COR-L47 (cell line): ENCODE measurements around the gene PTGES.
"Not testable (repeated sequence)": the region's sequence is repeated elsewhere in the genome, so short reads cannot be mapped to it uniquely, and the experiment has no call there.

ENCODE experiments used
- DNase-seq: peaks from one replicate; lab custom pipeline; 2025; lab: John Stamatoyannopoulos, UW

Gene PTGES

DNA sequence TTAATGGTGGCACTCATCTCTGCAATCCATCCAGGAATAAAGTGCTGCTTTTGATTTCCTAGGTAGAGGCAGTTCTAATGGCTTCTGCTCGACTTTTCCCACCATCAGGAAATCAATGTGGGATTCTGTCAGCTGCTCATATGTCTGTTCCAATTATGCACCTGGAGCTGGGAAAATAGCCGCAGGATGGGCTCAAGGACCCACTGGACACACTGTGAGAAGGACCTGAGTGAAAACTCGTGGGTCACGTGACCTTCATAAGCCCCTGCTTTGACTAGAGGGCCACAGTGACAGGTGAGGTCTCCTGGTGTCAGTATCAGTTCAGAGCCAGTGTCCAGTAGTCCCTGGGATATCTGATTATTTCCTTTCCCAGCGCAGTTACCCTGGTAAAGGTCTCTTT, 17.9 kb upstream of the PTGES start:
- DNase-seq: no peak

DNA sequence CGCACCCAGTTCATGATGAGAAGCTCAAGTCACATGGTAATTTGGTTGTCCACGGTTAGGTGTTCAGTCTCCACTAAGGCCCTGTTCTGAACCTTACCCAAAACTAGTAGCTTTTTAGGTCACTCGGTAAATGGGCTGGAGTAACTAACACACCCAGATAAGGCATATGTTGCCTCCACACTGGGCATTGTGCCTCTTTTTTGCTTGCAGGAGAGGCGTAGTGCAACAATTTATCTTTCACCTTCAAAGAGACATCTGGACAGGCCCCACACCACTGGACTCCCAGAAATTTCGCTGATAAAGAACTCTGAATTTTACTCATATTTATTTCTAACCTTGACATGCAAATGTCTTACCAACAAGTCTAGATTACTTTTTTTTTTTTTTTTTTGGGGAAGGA, 16.8 kb upstream of the PTGES start:
- DNase-seq: no peak

DNA sequence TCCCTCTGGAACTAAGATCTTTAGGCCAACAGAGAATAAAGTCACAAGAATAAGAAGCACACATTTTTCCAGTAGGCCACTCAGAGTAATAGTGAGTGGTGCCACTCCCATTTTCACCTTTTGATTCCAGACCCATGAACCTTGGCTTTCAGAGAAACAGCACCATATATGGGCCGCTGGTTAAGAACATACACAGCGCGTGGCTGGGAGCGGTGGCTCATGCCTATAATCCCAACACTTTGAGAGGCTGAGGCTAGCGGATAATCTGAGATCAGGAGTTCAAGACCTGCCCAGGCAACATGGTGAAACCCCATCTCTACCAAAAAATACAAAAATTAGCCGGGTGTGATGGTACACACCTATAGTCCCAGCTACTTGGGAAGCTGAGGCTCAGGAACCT, 15.6 kb upstream of the PTGES start:
- no peak for DNase-seq

DNA sequence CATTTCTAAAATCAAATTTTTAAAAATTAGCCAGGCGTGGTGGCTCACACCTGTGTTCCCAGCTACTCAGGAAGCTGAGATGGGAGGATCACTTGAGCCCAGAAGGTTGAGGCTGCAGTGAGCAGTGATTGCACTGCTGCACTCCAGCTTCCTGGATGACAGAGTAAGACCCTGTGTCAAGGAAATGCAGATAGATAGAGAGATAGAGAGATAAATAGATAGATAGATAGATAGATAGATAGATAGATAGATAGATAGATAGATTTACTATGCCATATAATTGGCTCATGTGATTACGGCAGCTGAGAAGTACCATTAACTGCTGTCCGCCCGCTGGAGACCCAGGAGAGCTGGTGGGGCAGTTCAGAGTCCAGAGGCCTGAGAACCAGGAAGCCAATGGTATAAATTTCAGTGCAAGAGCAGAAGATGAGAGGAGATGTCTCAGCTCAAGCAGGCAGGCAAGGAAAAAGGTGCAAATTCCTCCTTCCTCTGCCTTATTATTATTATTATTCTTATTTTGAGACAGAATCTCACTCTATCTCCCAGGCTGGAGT, 13.0 kb upstream of the PTGES start:
- no peak for DNase-seq

DNA sequence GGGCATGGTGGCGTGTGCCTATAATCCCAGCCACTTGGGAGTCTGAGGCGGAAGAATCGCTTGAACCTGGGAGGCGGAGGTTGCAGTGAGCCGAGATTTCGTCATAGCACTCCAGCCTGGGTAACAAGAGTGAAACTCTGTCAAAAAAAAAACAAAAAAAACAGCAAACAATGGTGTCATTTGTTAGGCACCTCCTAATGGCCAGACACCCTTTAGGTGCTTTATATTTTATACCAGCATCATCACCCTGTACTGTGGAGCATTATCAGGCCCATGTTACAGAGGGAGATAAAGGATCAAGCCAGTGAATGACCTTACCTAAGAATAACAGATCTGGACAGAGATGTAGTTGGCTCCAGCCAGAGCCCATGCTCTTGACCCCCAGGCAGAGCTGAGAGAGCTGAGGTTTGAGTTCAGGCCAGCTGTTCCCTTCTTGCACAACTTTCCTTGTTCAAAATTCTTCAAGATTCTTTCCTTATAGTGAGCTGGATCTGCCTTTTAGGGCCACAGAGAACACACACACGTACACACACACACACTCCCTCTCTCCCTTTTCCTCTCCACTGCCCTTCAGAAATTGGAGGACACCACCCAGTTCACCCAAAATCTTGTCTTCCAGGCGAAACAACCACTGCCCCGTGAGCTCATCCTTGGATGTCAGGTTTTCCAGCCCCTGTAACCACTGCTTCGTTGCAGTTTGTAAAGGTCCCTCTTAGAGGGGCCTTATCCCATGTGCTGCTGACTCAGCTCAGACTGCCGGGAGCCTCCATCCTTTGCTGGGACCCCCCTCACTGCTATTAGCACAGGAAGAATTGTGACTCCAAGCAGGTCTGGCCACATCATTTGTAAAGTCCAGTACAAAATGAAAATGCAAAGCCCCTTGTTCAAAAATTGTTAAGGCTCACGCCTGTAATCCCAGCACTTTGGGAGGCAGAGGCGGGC, 10.4 kb upstream of the PTGES start:
- no peak for DNase-seq

DNA sequence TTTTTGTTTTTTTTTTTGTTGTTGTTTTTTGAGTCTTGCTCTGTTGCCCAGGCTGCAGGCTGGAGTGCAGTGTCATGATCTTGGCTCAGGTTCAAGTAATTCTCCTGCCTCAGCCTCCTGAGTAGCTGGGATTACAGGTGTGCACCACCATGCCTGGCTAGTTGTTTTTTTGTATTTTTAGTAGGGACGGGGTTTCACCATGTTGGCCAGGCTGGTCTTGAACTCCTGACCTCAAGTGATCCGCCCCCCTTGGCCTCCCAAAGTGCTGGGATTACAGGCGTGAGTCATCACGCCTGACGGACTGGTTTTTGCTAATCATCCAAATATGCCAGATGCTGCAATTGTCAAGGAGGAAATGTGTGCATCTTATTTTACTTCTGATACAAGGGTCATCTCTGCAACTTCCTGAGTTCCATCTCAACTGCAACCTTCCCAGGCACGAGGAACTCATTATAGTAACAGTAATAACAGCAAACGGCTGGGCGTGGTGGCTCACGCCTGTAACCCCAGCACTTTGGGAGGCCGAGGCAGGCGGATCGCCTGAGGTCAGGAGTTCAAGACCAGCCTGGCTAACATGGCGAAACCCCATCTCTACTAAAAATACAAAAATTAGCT, 9.6 kb upstream of the PTGES start:
- DNase-seq: not testable (repeated sequence)

DNA sequence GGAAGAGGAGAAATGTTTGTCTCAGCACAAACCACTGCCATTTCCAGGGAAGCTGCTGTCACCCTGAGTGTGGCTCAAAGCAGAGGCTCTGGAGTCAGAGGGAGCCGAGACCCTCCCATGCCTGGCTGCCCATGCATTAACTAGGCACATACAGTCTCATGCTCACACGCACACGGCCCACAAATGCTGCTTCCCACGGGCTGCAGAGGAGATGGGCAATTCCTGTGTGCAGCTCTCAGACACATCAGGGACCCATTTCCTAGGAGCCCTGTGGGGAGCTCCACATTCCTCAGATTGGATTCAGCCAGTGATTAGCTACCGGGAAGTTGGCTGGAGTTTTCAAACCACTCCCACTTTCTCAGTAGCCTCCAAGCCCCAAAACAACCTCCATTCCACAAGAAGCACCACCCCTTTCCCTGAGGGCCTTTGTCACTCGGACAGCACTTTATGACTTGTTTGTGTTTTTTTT, 9.1 kb upstream of the PTGES start:
- no peak for DNase-seq

DNA sequence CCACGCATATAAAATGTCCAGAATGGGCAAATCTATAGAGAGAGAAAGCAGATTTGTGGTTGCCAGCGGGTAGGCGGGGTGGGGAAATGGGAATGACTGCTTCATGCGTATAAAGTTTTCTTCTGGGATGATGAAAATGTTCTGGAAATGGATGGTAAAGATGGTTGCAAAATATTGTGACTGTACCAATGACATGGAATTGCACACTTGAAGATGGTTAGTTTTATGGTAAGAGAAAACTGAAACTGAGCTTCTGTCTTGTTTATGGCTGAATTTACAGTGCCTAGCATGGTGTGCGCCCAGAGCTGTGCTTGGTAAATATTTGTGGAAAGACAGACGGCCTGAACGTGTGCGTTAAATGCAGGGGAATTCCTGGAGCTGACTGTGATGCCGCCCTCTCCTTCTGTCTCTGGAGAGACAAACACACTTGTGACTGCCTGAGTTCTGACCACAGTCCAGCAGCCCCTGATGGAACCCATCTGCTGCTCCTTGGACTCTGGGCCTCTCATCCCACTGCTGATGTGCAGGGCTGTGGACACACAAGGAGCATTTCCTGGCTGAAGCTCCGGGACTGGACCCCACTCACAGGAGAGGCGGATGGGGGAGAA, 8.6 kb upstream of the PTGES start:
- no peak for DNase-seq

DNA sequence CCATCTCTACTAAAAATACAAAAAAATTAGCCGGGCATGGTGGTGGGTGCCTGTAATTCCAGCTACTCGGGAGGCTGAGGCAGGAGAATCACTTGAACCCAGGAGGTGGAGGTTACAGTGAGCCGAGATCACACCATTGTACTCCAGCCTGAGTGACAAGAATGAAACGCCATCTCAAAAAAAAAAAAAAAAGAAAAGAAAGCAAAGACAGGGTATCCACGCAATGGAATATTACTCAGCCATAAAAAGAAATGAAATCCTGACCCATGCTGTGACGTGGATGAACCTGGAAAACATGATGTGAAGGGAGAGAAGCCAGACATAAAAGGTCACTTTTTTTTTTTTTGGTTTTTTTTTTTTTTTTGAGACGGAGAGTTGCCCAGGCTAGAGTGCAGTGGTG, 7.9 kb upstream of the PTGES start:
- not testable (repeated sequence) for DNase-seq

DNA sequence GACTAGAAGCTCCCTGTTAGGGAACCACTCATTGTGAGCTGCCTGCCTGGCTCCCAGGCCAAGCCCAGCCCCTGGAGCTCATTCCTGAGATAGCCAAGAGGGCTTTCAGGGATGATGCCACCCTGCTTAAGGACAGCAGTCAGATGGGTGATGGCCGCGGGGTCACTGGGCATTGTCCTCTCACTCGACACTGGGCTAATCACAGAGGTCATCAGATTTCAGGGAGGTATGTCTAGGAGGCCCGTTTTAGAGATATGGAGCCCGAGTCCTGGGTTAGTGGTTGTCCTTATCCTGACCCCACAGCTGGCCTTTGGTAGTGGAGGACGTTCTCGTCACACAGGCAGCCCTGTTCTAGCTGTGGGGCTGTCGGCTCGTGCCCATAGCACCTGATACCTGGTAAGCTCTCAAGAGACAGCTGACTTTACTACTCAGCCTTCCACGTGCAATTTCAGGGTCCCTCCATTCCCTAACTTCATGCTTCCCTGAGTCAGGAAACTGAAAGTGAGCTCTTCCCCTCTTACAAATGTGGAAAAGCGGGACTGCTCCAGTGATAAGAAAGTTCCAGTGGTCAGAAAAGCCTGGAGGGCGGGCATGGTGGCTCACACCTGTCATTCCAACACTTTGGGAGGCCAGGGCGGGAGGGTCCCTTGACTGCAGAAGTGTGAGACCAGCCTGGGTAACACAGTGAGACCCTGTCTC, 7.1 kb upstream of the PTGES start:
- DNase-seq: no peak

DNA sequence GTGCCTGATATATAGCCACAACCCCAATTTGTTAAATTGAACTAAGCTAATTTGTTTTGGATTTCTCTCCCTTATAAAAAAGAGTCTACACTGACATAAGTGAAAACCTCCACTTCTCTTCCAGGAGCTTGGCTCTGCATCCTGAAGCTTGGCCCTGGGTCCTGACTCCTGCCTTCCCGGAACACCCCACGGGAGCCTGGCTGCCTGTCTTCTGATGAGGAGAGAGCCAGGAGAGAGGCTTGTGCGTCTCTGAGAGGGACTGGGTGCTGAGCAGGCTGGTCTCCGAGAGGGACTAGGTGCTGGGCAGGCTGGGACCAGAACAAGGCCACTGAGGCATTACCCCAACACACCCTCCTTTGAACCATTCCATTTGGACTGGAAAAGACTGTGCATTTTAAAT, 6.5 kb upstream of the PTGES start:
- no peak for DNase-seq

DNA sequence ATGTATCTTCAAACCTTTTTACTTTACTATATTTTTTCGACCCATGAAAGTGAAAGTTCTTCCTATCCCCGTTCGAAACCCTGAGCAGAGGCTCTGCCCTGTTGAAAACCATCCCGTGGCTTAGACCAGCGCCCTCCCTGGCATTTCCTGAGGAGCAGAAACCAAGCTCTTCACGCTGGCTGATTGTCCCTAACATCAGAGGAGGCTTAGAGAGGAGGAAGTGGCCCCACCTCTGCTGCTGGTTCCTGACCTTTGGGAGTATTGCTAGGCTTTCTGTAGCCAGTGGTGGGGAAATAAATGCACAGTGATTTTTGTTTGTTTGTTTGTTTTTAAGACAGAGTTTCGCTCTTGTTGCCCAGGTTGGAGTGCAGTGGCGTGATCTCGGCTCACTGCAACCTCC, 4.2 kb upstream of the PTGES start:
- DNase-seq: no peak

DNA sequence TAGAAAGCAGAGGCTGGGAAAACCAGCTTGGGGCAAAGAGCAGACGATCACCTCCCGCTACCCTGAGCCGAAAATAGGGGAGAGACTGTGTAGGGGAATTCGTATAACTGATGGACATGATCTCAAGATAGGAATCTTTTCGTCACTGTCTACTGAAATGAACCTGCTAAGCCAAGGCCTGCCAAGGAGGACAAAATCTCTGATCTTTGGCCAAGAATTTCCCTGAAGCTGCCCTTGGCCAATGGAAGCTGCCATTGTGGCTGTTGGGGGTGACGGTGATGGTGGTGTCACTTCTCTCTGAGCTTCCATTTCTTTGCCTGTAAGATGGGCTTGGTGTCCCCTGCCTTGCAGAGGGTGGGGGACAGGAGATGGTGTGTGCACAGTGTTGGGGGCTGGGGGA, 3.3 kb upstream of the PTGES start:
- no peak for DNase-seq

DNA sequence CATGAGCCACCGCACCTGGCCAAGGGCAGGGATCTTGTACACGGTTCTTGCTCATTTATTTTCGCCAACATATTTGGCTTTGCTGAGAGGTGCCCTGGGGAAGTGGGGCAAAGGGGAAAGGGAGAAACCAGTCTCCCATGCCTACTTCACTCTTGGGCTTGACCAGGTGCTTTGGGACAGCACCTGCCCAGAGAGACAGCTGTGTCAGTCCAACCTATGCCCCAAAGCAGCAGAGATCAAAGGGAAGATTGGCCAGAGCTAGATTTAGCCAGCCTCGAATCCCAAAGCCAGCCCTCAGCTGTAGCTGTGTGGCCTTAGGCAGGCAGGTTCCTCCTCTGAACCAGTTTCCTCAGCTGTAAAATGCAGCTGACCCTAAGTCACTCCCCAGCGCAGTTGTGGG, 2.3 kb upstream of the PTGES start:
- no peak for DNase-seq

DNA sequence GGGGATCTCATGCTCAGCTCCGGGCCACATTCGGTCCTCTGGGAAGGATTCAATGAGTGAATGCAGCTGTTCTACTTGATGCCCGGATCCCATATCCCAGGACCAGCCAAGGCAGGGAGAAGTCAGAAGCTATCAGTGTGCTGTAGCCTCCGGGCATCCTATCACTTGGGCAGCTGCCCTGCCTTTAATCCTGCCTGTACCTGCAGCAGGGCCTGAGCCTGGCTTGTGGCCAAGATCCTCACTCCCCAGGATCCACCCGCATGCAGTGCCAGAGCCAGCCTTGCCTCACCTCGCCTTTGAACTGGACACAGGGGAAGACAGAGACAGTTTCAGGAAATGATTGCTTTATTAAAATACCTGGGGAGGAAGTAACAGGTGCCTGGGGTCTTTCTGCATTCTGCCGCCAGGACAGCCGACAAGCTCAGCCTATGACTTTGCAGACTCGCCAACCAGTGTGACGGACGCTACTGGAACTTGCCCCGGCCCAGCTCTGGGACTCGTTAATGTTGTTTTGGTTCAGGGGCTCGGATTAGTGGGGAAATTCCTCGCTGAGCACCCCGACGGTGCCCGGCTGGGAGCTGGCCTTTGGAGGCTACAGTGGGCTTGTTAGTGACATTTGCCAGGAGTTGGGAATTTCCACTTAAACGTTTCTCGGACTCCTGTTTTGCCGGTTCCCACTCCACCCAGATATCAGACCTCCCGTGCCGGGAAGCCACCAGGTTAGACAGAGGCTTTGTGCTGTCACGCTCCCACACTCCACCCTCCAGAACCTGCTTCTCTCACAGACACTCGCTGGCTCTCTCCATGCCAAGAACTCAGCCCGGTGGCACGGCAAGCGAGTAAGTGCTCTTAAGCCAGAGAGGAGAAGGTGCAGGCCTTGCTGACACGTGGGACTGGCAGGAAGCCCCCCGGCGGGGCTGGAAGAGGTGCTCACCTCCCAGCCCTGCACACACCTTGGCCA, 721 bp downstream of the PTGES start:
- peak; percentile 77 for DNase-seq

DNA sequence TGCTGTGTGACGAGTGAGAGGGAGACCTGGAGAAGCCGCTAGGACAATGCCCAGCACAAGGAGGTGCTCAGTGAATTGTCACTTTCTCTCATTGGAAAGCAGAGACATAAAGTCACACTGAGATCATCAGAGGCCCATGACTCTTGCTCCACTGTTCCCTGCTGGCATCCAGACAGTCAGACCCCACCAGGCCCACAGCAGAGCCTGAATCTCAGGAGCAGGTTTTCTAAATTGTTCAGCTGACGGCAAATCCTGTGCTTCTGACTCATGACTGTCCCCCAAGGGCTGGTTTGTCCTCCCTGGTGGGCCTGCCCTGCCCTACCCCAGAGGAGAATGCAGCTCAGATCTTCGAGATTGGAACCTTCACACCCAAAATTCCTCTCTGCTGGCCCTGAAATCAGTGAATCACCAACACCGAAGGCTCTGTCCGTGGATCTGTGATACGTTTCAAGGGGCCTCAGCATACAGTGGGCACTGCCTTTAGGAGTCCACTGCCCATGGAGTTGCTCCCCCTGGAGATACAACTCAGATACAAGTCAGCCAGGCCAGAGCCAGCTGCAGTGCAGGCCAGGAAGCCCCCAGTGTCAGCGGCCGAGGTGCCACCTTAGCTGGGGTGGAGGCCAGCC, 2.7 kb downstream of the PTGES start:
- no peak for DNase-seq

DNA sequence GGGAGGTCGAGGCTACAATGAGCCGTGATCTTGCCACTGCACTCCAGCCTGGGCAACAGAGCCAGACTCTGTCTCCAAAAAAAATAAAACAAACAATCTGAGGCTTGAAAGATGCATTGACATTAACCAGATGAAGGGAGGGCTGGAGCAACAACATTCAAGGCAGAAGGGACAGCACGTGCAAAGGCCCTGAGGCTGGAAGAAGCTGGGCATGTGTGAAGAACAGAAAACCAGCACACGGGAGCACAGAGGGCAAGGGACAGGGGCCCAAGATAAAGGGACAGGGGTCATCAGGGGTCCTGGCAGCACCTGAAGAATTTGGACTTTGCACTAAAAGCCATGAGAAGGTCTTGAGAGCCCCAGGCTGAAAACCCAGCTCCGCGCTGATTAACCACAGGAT, 3.3 kb downstream of the PTGES start:
- DNase-seq: no peak

DNA sequence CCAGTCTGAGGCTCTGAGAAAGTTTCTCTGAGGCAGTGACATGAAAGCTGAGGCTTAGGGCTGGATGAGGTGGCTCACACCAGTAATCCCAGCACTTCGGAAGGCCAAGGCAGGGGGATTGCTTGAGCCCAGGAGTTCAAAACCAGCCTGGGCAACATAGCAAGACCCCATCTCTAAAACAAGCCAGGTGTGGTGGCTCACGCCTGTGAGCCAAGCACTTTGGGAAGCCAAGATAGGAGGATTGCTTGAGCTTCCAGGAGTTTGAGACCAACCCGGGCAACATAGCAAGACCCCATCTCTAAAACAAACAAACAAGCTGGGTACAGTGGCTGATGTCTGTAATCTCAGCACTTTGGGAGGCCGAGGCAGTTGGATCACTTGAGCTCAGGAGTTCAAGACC, 3.8 kb downstream of the PTGES start:
- DNase-seq: not testable (repeated sequence)

DNA sequence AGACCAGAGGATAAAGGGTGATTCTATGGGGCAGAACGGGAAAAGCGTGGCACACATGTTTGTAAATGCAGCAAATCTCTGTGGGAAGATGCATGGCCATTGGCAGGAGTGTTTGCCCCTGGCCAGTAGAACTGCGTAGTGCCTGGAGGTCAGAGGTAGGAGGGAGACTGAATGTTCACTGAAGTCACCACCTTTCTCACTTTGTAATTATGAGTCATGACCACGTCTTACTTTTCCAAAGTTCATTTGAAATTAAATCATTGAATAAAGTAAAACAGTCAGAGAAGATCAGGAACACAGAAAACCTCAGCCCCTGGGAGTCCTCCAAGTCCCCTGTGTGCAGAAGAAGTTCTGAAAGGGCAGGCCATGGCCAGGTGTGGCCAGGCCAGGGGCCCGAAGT, 4.6 kb downstream of the PTGES start:
- no peak for DNase-seq

DNA sequence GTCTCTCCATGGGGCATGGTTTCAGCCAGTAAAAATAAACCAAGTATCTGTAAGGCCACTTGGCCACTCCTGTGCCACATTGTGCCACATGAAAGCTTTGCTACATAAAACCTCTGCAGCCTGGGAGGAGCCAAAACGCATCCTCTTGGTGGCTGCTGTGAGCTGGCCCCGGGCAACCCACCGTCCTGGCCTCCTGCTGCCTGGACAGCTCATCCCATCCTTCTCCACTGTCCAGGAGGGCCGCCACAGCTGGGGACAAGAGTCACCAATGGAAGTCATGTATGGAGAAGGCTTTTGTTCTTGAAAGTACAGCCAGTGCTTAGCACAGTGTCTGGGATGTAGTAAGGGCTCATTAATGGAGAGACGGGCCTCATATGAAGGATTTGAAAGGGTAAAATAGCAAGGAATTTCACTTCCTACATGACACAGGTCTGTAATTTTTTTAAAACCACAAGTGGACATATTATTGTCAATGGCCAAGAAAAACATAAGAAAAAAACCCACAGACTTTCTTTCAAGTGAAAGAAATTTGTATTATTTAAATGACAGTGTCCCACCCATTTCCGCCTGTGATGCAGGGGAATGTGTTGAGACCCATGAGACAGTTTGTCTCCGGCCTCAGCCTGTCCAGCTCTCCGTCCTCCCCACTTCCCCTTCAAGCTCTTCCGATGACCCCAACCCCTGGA, 6.6 kb downstream of the PTGES start:
- no peak for DNase-seq
